Cortex of kidney (tissue), 1 donor: Measurements from ENCODE around the gene UEVLD.
"Not testable (repeated sequence)": the region's sequence is repeated elsewhere in the genome, so short reads cannot be mapped to it uniquely, and the experiment has no call there.

ENCODE experiments used
- DNase-seq: peaks from one replicate; lab custom pipeline; 2025; lab: John Stamatoyannopoulos, UW

Gene UEVLD

GRCh38 chr11:18588297-18589252 is at the start of gene UEVLD:
Gene UEVLD (minus strand): TSS chr11:18588734. CDS start chr11:18588654, 80 bp downstream.
- DNase-seq = peak; percentile 52

DNA sequence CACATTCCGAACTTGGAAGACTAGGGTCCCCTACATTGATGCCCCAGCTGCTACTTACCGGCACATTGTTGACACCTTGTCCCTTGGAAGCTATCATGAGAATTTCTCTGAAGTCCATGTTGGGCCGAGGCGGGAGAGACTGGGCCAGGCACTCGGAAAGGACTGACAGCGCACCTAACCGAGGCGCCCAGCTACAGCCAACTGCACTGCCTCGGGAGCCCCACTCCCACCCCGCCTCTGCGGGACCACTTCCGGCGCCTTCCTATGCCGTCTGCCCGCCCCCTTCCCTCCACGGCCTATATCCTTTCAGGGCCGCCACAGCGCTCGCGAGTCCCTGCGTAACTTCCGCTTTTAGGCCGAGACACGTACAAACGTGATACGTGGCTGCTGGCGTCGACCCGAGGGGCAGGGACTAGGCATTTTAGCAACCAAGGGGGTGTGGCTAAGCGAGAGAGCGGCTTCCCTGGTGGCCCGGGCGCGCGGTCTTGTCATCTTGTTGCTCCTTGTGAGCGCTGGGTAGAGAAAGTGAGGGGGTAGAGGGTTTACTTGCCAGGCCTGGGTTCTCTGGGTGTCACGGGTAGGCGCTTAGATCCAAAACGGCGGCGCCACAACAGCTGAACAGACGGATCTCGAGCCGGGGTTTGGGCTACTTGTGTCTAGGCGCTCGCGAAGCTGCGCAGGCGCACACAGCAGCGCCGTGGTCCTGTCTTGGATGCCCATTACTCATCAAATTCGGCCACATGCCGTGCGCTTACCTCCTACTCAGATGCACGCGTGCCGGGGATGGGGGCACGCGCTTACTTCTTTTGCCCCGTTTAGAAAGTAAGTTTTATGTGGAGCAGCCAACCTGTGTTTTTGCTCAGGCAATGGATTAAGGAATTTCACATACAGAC is 45.9 kb upstream of the UEVLD start, which contains the start of gene SPTY2D1:
Gene SPTY2D1 (minus strand): TSS at position 203 of the 893 bp plus-strand sequence. CDS start 85 bp downstream, at position 118.
- DNase-seq = no peak

- DNase-seq = no peak
Measured at GRCh38 chr11:18633256-18634139, 45.0 kb upstream of the UEVLD start.

DNA sequence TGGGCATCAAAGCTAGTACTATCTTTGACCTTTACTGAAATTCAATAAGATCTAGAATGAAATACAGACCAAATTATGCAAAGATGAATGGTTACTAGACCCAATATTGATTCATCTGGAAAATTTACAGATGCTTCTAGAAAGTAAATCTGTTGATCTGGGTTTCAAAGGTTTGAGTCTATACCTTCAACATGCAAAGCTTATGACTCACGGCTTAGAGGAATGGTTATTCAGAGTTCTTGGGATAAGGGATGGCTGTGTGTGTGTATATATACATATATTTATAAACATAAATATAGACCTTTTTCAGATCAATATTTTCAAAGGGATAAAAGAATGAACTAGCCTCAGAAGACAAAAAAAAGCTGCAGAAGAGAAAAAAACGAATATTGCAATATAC is 44.3 kb upstream of the UEVLD start:
- no peak for DNase-seq

DNA sequence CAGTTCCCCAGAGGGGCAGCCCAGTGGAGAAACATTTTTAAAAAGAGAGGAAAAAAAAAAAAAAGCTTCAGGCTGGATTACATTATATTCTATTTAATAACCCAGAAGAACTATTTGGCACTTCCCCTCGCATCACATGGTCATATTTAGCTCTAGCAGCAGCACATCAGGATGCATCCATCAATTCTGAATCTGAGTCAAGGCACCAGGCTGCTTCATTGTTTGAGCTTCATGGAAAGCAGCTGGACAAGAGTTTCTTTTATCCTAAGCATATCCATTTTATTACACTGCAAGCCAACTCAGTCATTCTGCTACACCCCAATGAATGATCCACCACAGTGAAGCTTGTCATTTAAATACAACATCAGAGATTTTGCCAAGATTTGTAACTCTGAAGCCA is 35.6 kb upstream of the UEVLD start:
- no peak for DNase-seq

DNA sequence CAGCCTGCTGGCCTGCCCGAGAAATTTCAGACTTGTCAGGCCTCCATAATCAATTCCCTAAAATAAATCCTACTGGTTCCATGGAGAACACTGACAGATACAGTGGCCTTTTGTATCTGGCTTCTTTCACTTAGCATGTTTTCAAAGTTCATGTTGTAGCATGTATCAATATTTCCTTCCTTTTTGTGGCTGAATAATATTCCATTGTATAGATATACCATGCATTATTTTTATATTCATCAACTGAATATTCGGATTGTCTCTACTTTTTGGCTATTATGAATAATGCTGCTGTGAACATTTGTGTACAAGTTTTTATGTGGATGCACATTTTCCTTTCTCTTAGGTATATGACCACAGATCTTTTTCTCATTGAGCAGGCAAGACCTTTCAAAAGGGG is 35.2 kb upstream of the UEVLD start:
- no peak for DNase-seq

GRCh38 chr11:18618342-18619025 is 29.9 kb upstream of the UEVLD start:
- no peak for DNase-seq

DNA sequence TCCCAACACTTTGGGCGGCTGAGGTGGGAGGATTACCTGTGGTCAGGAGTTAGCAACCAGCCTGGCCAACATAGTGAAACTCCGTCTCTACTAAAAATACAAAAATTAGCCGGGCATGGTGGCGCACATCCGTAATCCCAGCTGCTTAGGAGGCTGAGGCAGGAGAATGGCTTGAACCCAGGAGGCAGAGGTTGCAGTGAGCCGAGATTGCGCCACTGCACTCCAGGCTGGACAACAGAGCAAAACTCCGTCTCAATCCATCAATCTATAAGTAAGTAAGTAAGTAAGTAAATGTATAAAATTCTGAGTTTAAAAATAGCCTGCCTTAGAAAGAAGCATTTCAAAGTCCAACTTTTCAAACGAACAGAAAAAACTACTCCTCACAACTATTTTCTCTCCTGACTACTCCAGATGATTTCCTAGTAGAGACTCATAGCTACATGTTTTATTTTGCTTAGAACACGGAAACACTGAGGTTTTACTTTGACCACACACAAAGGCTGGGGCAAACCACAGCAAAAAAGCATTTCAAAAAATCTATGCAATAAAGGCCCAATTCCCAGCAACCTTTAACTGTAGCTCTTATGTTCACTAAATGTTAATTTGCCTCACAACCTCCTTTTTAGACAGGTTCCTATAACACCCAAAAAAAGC is 29.3 kb upstream of the UEVLD start:
- no peak for DNase-seq

DNA sequence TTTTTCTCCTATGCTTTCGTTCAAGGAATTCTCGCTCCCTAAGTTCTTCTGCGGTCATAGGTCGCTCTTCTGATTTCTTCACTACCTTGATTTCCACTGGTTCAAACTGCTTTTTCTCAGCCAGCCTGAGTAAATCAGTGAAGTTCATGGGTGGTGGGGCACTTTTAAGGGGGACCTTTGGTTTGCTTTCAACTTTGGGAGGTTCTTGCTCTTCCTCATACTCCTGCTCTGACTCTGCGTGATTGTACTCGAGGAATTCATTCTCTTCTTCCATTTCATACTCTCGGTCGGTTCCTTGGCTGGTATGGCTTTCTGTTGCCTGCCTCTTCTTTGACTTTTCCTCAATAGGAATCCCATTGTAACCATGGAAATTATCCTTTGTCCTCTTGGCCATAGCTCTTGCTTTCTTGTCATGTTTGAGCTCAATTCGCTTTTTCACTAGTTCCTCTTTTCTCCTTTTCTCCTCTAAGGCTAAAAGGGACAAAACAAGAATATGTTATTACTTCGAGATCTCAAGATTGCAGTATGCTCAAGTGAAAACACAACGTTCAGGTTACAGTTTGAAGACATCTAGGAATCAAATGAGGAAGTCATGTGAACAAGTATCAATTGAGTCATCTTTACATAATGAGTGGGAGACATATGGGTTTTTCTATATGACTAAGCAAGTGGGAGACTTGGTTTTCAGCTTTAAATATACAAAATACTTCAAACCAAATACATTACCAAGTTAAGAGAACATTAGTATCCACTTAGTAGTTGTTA is 27.3 kb upstream of the UEVLD start:
- no peak for DNase-seq

DNA sequence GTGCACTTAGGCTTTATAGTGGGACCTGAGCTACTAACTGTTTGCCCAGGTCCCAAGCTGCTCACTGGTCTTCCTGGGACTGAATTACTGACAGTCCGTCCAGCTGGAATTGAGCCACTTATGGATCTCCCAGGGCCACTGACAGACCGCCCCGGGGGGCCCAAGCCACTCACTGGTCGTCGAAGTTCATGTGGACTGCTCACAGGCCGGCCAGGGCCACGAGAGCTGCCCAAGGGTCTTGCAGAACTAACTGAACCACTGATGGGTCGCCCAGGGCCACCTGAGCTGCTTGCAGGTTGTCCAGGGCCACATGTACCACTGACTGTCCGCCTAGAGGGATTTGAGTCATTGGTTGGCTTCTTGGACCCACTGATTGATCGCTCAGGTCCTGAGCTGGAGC is 26.1 kb upstream of the UEVLD start:
- no peak for DNase-seq

GRCh38 chr11:18612394-18612793 is 23.9 kb upstream of the UEVLD start:
- no peak for DNase-seq

- no peak for DNase-seq
Measured at GRCh38 chr11:18611196-18611595, 22.7 kb upstream of the UEVLD start.

- no peak for DNase-seq
Measured at GRCh38 chr11:18608376-18608775, 19.8 kb upstream of the UEVLD start.

DNA sequence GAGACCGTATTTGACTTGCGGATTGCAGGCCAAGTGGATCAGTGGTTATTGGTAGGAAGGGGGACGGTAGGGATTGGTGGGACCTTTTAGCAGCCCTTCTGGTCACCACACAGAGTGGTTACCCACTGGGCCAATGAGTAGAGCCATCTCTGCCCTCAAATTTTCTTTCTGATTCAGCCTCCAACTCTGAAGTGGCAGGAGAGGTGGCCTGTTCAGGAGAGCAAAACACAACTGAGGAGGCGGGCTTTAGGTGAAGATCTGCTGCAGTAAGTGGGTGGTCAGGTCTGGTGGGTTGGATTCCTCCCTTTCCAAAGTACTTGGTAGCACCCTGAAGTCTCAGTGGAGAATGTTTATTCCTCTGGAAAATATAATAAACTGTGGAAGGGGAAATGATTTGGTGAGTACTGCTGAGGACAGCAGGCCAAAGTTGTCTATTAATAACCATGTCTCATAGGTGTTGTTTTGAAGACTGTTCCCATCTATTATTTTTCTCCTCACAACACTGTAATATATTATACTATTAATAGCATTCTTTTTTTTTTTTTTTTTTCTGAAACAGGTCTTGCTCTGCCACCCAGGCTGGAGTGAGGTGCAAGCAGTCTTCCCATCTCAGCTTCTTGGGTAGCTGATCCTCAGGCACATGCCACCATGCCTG is 12.5 kb upstream of the UEVLD start:
- DNase-seq = no peak

- no peak for DNase-seq
Measured at GRCh38 chr11:18599739-18600230, 11.3 kb upstream of the UEVLD start, which contains the start of gene MISFA. Gene MISFA (plus strand): TSS chr11:18599789. CDS start chr11:18599929, 140 bp downstream.

DNA sequence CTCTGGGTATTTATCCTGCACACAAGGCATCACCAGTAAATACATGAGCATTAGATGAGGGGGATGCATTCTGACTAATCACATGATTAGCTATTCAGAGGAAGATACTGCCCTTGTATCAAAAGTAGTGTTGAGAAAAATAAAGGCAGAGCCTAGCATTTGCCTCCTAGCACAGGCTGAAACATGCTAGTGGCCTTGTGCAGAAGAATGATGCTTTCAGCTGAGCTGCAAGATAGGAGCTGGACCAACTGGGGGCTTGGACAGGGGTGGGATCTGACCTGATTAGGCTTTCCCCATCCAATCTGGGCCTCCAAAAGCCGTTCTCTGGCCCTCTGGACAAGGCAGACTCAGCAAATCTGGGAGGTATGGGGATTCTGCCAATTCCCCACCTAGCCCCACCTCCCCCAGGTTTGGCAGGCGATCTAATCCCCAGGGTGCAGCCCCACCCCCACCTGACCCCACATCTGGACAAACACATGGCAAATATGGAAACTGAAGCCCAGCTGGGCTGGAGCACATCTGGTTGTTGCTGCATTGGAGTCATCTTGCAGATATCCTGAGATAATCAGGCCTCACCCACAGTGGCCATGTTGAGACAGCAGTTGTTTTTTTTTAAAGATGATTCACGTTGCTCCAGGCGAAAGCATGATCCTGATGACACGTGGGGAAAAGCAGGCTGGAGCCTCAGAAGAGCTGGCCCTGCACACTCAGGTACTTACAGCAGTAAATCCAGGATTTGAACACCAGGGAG is 6.6 kb upstream of the UEVLD start:
- DNase-seq = no peak

DNA sequence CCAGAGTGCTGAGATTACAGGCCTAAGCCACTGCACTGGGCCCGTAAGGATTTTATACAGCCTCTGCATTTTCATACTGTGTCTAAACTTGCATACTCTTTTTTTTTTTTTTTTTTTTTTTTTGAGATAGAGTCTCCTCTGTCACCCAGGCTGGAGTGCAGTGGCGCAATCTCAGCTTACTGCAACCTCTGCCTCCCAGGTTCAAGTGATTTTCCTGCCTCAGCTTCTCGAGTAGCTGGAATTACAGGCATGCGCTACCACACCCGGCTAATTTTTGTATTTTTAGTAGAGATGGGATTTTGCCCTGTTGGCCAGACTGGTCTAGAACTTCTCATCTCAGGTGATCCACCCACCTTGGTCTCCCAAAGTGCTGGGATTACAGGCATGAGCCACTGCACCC is 5.6 kb upstream of the UEVLD start:
- DNase-seq = not testable (repeated sequence)

DNA sequence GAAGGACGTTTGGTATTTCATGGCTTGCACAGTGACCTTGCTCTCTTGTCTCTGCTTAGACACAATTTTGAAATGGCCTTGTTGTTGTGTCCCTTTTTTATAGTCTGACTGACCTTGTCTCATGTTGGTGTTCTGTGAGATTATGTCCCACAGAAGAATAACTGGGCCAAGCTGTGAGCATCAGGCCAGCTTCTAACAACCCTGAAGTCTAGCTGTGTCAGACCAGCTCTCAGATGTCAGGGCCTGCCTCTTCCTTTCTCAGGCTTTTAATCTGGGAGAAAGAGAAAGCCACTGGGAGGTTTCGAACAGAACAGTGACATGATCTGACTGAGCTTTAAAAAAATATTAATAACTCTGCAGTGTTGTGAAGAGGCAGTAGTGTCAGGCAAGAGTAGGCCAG is 2.0 kb upstream of the UEVLD start:
- no peak for DNase-seq
